PFSK-1 (cell line): ENCODE results near the gene KIAA0319L.

Experiments
- POLR2AphosphoS5 ChIP-seq: IDR thresholded peaks from 2 replicates; pipeline ENCODE4 v1.6.1; 2012; ENCODE audit warnings: low read depth, mild to moderate bottlenecking, control low read depth, low read length, moderate library complexity
- REST ChIP-seq, 2 experiments: IDR thresholded peaks; 2 replicates each; pipeline versions ENCODE4 v1.6.1 to v1.8.0; 2011 to 2012; ENCODE audit warnings: low read depth in 2 of 2, low read length in 2 of 2, control low read depth in 1 of 2, inconsistent platforms in 1 of 2, mild to moderate bottlenecking in 1 of 2, moderate library complexity in 1 of 2; ENCODE audit not compliant: insufficient read depth in 1 of 2
- TAF1 ChIP-seq: IDR thresholded peaks from 2 replicates; pipeline ENCODE4 v1.6.1; 2012; ENCODE audit warnings: low read length, control low read depth, borderline replicate concordance; ENCODE audit not compliant: insufficient read depth

GRCh38 chr1:35573198-35574124 lies 16.3 kb upstream of the KIAA0319L start, which contains the start of gene TFAP2E:
- no peak for TF ChIP-seq POLR2AphosphoS5
- no peak for TF ChIP-seq TAF1
- TF ChIP-seq REST (IDR thresholded peaks at IDR 0.05; ENCODE audit: insufficient read depth in 1 of 2, low read depth in 2 of 2, low read length in 2 of 2) = no peak
